Activated CD8-positive, alpha-beta memory T cell treated with anti-CD3 and anti-CD28 coated beads for 24 hours (primary cell): ENCODE results near the gene AQP1.

Experiments used
- DNase-seq: peaks from one replicate; pipeline ENCODE4 v3.0.0-alpha.2; 2020

Gene AQP1

DNA sequence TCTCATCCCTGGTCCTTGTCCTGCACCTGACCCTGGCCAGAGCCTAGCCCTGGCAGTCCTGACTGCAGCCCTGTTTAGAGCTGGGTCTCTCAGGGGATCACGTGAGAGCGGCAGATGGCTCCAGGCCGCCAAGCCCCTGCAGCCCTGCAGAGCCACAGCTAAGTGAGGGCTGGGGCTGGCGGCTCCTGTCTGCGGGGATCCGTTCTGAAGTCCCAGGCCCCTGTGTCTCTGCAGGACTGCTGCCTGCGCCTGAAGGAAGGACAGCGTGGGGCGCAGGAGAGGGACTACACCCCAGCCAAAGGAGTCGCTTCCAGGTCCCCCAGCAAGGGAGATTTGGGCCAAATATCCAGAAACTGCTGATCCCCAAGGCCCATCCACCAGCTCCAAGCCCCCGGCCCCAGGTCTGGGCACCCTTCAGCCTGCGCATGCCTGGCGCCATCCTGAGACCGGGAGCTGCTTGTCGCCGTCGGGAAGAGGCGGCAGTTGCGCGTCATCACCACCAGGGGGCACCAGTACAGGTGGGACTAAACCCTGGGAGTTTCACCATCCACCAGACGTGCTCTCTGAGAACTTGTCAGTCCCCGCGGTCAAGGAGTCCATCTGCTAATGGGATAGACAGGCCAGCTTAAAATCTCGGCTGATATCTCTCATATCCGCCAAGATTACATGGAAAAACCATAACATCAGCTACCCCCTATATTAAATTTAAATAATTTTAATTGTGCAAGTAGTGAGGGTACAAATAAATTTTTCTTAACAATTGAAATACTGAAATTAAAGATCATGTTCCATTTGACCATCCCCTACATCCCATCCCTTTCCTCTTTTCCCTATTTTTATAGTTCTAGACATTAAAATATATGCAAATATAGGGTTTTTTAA, 27.0 kb downstream of the AQP1 start:
- DNase-seq, result peak; percentile 85

DNA sequence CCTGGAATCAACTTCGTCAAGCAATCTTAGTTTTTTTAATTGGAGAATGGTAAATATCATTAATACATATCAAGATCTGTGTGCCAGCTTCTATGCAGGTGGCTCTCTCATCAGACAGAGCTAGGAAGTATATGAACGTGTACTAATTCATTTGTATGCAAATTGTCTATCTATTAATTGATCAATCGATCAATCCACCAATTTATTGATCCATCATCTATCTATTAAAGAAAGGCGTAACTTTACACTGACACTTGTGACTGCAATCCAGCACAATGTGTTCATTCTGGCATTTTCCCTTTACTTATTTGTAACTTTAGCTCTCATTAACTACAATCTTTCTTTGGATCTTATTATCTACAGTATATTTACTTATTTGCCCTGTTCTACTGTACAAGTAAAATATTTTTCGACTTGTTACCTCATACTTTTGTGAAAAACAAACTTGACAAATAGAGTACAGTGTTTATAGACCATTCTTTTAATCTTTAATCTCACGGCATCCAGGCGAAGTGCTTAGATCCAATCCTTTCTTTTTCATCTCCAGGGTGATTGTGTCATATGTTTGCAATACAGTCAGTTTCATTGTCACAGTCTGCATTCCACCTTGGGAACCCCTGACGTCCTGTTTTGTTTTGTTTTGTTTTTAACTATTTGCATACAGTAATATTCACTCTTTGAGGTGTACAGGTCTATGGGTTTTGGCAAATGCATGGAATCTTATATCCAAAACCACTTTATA, 30.1 kb downstream of the AQP1 start:
- DNase-seq, result no peak

DNA sequence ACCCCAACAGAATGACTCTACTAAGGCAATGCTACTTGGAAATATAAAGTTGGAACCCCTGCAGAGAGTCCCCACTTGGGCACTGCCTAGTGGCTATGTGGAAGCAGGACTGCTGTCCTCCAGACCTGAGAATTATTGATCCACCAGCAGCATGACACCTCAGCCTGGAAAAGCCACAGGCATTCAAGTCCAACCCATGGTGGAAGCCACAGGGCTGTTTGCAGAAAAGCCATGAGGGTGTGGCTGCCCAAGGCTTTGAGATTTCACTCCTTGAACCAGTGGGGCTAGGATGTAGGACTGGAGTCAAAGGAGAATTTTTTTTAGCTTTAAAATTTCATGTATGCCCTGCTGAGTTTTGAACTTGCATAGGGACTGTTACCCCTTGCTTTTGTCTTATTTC, 38.5 kb downstream of the AQP1 start:
- DNase-seq, result no peak

DNA sequence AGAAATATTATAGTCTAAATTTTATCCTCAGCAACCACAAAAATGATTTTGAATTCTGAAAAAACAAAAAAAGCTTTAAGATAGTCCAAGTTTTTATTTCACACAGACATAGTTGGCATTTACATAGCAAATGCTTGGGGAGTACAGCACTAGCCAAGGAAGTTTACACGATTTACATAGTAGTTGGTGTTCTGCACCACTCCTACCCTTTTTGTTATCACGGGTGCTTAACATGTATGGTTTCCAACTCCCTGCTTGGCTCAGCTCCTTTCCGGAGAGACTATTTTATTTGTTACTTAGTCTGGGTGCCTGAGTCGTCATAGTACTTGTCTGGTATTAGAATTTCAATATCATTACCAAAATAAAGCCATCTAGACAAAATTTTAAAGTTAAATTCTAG, 43.3 kb downstream of the AQP1 start:
- DNase-seq, result no peak

DNA sequence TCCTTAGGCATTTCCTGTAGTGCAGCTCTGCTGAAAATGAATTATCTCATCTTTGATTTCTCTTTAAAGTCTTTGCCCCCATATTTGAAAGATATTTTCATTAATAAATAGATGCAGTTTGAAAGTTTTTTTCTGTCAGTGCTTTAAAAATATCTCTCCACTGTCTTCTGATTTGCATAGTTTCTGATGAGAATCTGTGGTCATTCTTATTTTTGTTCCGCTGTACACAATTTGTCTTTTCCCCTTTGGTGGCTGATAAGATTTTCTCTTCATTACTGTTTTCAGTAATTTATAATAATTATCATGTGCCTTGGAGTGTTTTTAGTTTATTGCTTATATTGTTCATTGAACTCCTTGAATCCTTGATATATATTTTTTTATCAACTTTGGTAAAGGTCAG, 45.1 kb downstream of the AQP1 start:
- no peak for DNase-seq

DNA sequence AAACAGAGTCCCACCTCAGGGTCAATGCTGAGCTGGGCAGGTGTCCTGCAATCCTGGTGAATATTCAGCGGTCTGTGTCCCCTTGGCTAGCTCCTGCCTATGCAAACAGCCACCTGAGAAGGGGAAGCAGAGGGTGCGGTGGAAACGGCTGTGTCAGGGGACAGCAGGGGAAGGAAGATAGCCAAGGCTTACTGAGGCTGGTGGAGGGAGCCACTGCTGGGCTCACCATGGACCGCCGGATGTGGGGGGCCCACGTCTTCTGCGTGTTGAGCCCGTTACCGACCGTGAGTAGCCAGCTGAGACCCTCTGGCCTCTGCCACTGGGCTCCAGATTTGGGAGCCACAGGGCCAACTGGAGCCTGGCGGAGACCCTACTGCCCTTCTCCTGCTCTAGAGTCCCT, 52.2 kb downstream of the AQP1 start, which contains the start of gene GHRHR:
TSS of gene GHRHR (plus strand) at position 112 of the 400 bp plus-strand sequence. CDS start at position 228, 116 bp downstream.
- no peak for DNase-seq

DNA sequence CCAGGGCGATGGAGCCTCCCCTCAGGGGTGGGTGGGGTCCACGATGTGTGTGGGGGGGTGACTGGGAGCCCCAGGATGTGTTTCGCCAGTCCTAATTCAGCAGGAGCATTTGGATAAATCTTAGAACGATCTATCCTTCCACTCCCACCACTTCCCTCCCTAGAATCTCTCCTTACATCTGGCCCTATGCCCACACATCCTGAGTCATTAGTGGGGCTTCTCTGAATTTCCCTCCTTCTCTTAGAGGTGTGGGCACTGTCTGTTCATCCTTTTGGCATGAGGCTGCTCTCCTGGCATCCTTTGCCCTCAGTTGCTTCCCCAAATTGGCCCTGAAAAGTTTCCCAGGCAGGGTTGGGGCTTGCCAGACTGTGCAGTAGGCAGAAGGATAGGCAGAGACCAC, 53.7 kb downstream of the AQP1 start:
- no peak for DNase-seq

DNA sequence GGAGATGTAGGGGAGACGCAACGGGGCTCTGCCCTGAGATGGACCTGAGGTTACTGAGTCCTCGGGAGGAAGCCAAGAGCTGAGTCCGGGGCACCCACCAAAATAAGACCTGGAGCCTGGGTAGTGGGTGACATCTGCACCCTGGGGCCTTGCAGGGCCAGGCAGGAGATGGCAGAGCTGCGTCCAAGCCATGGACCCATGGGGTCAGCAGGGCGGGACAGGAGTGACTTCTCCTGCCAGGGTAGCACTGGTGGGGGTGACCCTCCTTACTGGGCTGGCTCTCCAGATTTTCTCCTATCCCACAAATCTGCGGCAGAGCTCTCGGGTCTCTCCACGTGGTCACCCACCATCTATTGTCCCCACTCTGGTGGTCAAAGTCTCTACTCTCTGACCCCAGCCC, 54.2 kb downstream of the AQP1 start:
- DNase-seq, result no peak

DNA sequence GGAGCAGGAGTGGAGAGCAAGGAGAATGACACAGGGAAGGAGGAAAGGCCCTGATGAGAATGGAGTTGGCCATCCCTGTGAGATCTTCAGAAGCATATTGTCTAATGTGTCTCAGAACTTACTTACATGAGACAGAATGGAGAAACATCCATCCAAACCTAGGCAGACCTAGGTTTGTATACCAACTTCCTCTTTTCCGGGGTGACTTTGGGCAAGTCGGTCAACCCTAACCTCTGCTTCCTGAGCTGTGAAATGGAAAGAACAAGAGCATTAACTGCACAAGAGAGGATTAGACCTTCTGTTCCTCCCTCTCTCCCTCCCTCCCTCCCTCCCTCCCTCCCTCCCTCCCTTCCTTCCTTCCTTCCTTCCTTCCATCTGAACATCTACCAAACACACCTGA, 56.6 kb downstream of the AQP1 start:
- DNase-seq, result no peak

DNA sequence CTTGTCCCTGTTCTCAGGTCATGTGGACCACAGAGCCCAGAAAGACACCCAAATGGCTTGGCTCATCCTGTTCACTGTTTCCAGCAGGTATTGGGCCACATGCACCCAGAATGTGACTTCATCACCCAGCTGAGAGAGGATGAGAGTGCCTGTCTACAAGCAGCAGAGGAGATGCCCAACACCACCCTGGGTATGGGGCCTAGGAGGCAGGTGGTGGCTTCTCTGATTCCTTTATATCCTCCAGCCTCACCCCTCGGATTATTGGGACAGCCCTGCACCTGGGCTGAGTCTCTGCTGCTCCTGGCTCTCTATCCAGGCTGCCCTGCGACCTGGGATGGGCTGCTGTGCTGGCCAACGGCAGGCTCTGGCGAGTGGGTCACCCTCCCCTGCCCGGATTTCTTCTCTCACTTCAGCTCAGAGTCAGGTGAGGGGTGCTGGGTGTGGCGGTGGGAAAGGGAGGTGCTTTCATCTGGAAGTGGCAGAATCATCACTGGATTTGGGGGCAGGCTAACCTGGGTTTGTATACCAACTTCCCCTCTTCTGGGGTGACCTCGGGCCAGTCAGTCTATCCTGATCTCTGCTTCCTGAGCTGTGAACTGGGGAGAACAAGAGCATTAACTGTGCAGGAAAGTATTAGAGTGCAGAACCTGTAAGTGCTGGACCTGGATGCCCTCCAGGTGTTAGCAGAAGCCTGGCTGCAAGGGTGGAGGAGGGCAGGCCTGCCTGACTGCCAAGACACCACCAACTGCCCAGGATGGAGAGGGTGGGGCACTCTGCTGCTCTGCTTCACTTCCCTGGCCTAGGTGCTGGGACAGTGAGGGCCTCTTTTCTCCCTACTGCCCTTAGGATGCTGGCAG, 57.3 kb downstream of the AQP1 start:
- DNase-seq, result no peak

DNA sequence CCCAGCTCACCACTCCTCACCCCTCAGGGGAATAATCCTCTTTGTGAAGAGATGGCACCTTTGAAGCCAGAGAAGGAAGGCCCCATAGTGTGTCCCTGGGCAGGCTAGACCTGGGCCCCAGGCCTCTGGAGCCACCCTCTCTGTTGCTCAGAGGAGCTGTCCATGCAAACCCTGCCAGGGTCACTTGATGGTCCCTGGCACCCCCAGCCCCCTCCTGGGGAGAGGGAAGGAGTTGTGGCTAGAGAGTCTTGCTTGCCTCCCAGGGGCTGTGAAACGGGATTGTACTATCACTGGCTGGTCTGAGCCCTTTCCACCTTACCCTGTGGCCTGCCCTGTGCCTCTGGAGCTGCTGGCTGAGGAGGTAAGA, 57.9 kb downstream of the AQP1 start:
- no peak for DNase-seq

DNA sequence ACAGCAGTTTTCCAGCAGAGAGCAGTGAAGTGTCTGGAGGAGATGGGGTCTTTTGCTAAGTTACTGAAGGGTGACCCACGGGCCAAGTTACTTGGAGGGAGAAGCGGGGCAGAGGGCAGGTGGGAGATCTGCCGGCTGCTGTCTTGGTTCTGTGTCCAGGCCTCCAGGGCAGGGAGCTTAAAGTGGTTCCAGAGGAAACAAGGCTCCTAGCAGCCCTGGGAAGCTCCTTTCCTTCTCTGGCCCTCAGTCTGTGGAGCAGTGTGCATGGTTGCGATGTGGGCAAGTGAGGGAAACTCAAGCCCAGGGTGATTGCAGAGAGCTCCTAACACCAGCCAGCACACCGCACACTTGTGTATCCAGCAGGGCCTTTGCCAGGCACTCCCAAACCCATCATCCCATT, 58.4 kb downstream of the AQP1 start:
- no peak for DNase-seq

DNA sequence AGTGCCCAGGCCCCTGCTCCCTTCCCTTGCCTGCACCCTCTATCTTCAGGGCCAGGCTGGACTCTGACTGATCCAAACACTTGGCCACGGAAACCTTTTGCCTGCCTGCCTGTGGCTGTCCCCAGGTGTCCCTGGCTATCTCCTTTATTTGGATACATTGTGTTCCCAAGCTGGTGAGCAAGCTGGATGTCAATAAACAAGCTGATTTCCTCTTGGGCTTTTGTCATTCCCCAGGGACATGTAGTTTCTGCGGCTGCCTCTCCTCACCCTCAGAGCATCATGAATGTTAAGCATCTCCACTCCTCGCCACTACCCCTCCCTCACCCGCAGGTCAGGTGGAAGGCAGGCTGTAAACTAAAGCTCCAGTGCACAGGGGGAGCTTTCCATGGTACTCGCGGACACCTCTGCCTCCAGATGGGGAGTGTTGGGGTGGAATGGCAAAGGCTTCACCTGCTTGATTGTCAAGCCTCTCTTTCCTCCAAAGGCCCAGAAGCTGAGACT, 59.0 kb downstream of the AQP1 start:
- DNase-seq, result no peak

DNA sequence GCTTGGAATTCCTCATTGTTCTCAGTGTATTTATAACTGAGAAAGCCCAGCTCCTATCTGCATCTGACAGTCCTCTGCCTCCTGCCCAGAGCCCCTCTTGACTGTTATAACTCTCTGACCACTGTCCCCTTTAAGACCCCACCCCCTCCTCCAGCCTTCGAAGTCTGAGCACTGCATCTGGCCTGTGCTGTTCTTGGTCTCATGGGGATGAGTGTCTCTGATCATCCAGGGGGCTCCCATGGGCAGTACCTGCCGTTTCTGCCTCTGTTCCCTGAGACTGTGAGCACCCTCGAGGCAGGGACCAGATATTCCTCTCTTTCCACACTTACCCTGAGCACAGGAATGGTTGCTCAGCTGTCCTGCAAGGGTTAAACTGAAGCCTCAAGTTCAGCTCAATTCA, 59.8 kb downstream of the AQP1 start:
- no peak for DNase-seq

DNA sequence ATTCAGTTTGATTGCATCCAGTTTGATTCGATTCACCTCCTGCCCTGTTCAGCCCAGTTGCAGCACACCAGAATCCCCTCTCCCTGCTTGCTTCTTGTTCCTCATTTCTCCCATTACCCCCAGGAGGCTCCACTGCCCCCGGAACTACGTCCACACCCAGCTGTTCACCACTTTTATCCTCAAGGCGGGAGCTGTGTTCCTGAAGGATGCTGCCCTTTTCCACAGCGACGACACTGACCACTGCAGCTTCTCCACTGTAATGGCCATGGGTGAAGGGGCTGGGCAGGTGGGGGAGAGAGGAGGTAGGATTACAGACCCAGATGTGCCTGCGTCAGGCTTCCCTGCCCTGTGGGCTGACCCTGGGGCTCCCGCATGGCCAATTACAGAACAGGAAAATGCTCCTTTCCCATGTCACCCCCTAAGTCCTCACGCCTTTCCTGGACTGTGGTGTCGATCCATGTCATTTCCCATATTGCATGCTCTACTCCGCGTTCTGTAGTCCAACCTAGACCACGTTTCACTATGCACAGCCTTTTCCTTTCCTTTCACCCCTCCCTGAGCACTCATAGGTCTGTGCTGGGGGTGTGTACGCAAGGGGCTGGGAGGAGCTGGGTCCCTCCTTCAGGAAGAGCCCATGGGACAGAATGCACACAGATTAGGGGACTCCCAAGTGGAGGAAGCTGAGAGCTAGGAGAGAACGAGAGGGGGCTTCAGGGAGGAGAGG, 60.3 kb downstream of the AQP1 start:
- no peak for DNase-seq

DNA sequence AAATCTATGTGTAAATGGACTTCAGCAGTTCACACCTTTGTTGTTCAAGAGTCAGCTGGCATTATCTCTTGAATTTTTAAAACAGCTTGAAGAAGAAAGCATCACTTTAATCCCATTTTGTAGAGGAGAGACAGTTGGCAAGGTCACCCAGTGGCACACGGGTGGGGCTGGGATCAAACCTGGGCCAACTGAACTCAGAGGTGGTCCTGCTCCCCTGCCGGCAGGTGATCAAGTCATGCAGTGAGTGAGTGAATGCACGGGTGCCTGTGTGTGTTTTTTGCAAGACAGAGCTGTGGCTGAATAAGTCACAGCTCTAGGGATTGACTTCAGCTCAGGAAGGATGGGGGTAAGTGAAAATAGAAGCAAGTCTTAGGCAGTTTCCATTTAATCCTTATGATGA, 61.6 kb downstream of the AQP1 start:
- DNase-seq, result no peak

DNA sequence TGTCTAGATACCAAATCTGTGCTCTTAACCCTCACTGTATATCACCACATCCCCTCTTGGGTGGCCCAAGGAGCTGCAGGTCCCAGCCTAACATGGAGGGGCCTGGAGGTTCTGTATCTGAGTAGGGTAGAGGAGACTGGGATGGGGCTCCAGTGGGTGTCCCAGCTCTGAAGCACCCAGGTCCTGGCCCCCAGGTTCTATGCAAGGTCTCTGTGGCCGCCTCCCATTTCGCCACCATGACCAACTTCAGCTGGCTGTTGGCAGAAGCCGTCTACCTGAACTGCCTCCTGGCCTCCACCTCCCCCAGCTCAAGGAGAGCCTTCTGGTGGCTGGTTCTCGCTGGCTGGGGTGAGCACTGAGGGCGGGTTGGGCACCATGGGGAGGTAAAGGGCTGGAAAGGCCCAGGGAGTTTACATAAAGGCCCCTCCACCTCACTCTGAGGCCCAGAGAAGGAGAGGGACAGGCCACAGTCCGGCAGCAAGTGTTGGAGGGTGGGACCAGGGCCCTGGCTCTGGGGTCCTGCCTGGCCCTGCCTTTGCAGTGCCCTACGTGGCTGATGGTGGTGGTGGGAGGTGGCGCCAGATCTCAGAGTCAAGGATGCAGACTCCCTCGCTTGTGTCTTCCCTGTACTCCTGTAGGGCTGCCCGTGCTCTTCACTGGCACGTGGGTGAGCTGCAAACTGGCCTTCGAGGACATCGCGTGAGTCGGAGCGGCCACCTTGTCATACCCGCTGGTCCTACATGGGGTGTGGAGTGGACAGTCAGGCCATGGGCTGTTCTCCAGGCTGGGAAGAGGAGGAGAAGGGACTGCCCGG, 62.3 kb downstream of the AQP1 start:
- DNase-seq, result no peak

DNA sequence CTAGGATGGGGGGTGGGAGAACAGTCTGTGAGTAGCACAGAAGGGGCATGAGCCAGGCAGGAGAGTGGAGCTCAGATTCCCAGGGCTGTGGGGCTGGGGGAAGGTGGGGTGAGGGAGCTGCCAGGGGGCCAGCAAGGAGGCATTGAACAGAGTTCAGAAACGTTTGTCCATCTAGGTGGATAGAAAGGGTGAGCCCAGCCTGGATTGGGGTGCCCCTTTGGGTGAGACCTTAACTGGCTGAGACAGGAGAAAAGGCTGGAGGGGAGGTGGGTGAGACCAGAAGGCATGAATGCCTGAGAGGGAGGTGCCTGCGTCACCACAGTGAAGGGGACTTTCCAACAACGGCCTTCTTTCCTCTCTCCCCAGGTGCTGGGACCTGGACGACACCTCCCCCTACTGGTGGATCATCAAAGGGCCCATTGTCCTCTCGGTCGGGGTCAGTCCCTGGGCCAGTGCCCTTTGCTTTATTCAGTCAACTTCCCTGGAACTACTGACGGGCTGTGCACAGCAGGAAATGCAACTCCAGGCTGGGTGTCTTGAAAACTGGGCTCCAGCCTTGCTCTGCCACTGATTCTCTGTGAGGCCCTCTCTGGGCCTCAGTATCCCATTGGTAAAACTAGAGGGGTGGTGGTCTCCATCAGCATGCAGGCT, 63.1 kb downstream of the AQP1 start:
- DNase-seq, result peak; percentile 56
